ENCODE data around the gene USF3.

DNA sequence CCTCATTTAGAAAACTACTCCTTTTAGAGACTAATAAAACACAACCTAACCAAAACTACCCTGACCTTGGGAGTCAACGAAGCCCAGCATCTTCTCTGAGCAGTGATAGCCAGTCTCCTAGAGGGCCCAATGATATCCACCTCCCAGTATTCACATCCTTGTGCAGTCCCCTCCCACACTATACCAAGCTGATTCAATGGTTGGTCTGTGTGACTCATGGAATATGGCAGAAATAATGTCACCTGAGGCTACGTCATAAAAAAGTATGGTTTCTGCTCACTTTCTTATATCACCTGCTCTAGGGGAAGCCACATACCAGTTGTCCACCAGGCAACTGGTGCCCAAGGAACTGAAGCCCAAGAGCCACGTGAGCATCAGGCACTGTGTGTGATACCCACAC, 21.4 kb upstream of the USF3 start:
- TF ChIP-seq MAFK (IDR thresholded peaks at IDR 0.05; ENCODE audit: partially characterized antibody) (no peak), RAD21 (conservative IDR thresholded peaks at IDR 0.05 in 1 of 2, IDR thresholded peaks at IDR 0.05 in 1 of 2) (no peak), POLR2AphosphoS2 (conservative IDR thresholded peaks at IDR 0.05; ENCODE audit: low read length) (no peak), TFCP2L1 (CRISPR knock-in tag; IDR thresholded peaks at IDR 0.05) (no peak), RNF2 (IDR thresholded peaks at IDR 0.05; ENCODE audit: borderline replicate concordance, low read depth) (no peak), NFE2L2 (conservative IDR thresholded peaks at IDR 0.05; ENCODE audit: low read length) (no peak), EP300 (IDR thresholded peaks at IDR 0.05) (no peak), KDM1A (IDR thresholded peaks at IDR 0.05; ENCODE audit: low read depth) (no peak), SMC3 (IDR thresholded peaks at IDR 0.05) (no peak), MAZ (IDR thresholded peaks at IDR 0.05; ENCODE audit: borderline replicate concordance, low read depth, low read length) (no peak), RFX5 (IDR thresholded peaks at IDR 0.05) (no peak), HMGXB4 (CRISPR knock-in tag; IDR thresholded peaks at IDR 0.05; ENCODE audit: borderline replicate concordance) (no peak)
- TF ChIP-seq, protein P1, sequence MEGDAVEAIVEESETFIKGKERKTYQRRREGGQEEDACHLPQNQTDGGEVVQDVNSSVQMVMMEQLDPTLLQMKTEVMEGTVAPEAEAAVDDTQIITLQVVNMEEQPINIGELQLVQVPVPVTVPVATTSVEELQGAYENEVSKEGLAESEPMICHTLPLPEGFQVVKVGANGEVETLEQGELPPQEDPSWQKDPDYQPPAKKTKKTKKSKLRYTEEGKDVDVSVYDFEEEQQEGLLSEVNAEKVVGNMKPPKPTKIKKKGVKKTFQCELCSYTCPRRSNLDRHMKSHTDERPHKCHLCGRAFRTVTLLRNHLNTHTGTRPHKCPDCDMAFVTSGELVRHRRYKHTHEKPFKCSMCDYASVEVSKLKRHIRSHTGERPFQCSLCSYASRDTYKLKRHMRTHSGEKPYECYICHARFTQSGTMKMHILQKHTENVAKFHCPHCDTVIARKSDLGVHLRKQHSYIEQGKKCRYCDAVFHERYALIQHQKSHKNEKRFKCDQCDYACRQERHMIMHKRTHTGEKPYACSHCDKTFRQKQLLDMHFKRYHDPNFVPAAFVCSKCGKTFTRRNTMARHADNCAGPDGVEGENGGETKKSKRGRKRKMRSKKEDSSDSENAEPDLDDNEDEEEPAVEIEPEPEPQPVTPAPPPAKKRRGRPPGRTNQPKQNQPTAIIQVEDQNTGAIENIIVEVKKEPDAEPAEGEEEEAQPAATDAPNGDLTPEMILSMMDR (IDR thresholded peaks at IDR 0.05), result no peak
